Left ventricle myocardium inferior (tissue), 1 donor: ENCODE measurements around the gene RNF126. TPM values are rescaled to one million over a fixed set of nuclear protein-coding genes. Genes with fewer than 3 reads are reported as not detected.

Source experiments
- DNase-seq: peaks from one replicate; pipeline ENCODE4 v3.0.0-alpha.2; 2020
- H3K27ac ChIP-seq: fragments of 200-600 bp; replicated peaks from 2 replicates; pipeline ENCODE4 v1.8.0; 2021
- H3K27me3 ChIP-seq: fragments of 200-600 bp; 2 replicates; pipeline ENCODE4 v1.8.0; 2021; ENCODE audit warnings: low read depth
- H3K36me3 ChIP-seq: fragments of 200-600 bp; 2 replicates; pipeline ENCODE4 v1.8.0; 2021
- H3K4me1 ChIP-seq: fragments of 200-600 bp; 2 replicates; pipeline ENCODE4 v1.8.0; 2021
- H3K4me3 ChIP-seq: fragments of 200-600 bp; 2 replicates; pipeline ENCODE4 v1.8.0; 2021; ENCODE audit warnings: mild to moderate bottlenecking, moderate library complexity
- H3K9me3 ChIP-seq: fragments of 200-600 bp; replicated peaks from 2 replicates; pipeline ENCODE4 v1.8.0; 2021
- intact Hi-C: fragments of 100-400 bp; cut with micrococcal nuclease; formaldehyde crosslinking; loops from one replicate; pipeline ENCODE4 v1.11.0; 2022
- total RNA-seq: library from RNA; stranded (reverse); fragmentation: NEBNext Ultra II Directional; extraction: Animal tissue kit (Norgen Biotek cat#: 25700); gene quantifications from one replicate; pipeline ENCODE4 v1.2.1, GENCODE V29; 2021
- TF ChIP-seq, protein P1 (sequence below): fragments of 200-600 bp; IDR thresholded peaks from 2 replicates; pipeline ENCODE4 v1.8.0; 2021; ENCODE audit warnings: antibody characterized with exemption, mild to moderate bottlenecking, borderline replicate concordance
- donor health status: DM: no; HTN: yes; CAD: no; lungs with severe emphysema.

Gene RNF126
- total RNA-seq, 1 donor from 2014 or later, result 25.5 TPM

DNA sequence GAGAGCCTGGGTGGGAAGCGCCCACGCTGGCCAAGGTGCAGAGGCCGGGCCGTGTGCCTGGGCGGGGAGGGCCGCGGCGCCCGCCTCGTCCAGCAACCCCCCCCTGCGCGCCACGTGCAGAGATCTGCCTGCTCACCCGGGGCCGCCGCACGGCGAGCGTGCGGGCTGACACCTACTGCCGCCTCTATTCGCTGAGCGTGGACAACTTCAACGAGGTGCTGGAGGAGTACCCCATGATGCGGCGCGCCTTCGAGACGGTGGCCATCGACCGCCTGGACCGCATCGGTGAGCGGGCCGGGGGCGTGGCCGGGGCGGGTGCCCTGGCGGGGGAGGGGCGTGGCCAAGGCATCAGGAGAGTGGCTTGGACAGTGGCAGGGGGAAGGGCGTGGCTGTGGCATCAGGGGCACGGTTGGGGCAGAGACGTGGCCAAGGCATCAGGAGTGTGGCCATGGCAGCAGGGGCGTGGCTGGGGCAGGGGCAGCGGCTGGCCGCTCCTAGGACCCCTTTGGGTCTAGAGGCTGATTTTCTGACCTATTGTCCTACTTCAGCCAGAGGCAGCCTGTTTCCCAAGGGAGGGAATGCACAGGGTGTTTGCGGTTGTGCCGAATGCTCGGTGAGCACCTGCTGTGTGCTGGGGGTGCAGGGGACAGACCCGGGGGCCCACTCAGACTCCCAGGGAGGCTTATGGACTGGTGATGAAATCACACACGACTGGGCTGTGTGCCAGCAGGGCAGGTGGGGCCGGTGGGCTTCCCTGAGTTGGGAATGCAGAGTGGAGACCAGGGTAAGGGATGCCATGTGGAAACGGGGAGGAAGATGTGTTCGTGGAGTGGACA is 49.1 kb downstream of the RNF126 start:
- intact Hi-C loops, result no loop called here
- Histone ChIP-seq H3K36me3 (peaks cover 22% of the 10 kb centered on the region), H3K4me3 (no peak overlapping the region), H3K4me1 (peaks cover 27% of the 10 kb centered on the region), H3K27ac (no peak overlapping the region), H3K27me3 (peaks cover 24% of the 10 kb centered on the region), H3K9me3 (no peaks in the 10 kb centered on the region)
- DNase-seq, result no peak
- TF ChIP-seq, protein P1, sequence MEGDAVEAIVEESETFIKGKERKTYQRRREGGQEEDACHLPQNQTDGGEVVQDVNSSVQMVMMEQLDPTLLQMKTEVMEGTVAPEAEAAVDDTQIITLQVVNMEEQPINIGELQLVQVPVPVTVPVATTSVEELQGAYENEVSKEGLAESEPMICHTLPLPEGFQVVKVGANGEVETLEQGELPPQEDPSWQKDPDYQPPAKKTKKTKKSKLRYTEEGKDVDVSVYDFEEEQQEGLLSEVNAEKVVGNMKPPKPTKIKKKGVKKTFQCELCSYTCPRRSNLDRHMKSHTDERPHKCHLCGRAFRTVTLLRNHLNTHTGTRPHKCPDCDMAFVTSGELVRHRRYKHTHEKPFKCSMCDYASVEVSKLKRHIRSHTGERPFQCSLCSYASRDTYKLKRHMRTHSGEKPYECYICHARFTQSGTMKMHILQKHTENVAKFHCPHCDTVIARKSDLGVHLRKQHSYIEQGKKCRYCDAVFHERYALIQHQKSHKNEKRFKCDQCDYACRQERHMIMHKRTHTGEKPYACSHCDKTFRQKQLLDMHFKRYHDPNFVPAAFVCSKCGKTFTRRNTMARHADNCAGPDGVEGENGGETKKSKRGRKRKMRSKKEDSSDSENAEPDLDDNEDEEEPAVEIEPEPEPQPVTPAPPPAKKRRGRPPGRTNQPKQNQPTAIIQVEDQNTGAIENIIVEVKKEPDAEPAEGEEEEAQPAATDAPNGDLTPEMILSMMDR, result no peak

DNA sequence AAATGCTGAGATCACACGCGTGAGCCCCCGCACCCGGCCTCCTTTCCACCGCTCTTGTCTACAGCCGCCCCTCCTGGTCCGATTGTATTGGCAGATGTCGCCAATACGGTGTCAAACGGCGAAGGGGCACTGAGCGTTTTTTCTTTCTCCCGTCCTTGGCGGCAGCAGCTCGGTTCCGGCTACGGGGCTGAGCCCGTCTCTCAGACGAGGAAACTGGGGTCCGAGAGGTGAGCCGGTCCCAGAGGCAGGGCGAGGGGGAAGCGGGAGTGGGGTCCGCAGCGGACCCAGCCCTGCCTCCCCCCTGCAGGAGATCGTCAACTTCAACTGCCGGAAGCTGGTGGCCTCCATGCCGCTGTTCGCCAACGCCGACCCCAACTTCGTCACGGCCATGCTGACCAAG is 50.1 kb downstream of the RNF126 start:
- no peak overlapping the region for H3K4me3 ChIP-seq
- H3K27ac ChIP-seq, result no peak overlapping the region
- TF ChIP-seq, protein P1, result no peak
- intact Hi-C loops, result no loop called here
- H3K27me3 ChIP-seq, result peaks cover 24% of the 10 kb centered on the region
- peaks cover 12% of the 10 kb centered on the region for H3K36me3 ChIP-seq
- DNase-seq, result no peak
- peaks cover 33% of the 10 kb centered on the region for H3K4me1 ChIP-seq
- no peaks in the 10 kb centered on the region for H3K9me3 ChIP-seq

DNA sequence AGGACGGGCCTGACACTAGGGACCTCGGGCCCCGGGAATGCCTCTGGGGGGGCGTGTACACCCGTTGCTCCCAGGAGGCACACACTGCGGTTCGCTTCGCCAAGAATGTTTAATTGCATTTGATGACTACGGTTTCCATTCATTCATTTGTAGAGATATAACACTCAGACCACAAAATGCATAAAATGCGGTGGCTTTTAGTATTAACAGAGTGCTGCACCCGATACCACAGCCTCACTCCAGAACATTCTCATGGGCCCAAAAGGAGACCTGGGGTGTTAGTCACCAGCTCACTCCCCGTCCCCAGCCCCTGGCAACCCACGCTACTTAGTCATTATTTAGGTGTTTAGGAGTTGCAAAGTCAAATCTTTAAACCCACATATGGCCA is 51.5 kb downstream of the RNF126 start:
- TF ChIP-seq, protein P1, result no peak
- peaks cover 32% of the 10 kb centered on the region for H3K4me1 ChIP-seq
- peaks cover 16% of the 10 kb centered on the region for H3K27me3 ChIP-seq
- intact Hi-C loops, result no loop called here
- H3K27ac ChIP-seq, result peak overlapping the region; percentile 67
- H3K36me3 ChIP-seq, result no peaks in the 10 kb centered on the region
- H3K4me3 ChIP-seq, result peak overlapping the region; percentile 50
- no peak for DNase-seq
- no peaks in the 10 kb centered on the region for H3K9me3 ChIP-seq

DNA sequence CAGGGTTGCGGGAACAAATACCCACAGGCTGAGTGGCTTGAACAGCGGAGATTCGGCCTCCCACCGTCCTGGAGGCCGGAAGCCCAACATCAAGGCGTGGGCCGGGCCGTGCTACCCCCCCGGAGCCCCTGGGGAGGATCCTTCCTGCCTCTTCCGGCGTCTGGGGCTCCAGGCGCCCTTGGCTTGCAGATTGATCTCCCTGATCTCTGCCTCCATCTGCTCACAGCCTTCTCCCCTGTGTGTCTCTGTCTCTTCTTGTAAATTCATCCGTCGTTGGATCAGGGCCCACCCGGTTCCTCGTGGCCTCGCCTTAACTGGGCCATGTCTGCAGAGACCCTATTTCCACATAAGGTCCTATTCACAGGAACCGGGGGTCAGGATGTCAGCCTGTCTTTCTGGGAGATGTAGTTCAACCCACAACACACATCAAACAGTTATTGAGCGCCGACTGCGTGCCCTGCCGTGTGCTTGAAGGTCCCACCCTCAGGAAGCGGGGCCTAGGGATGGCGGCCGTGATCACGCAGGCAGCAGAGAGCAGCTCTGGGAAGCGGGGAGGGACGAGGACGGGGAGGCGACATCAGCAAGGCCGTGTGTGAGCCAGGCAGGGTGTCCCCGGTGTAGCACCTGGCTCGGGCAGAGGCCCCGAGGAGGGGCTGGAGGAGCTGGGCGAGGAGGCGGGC is 52.1 kb downstream of the RNF126 start:
- Histone ChIP-seq H3K4me1 (peaks cover 30% of the 10 kb centered on the region), H3K27me3 (peaks cover 14% of the 10 kb centered on the region), H3K4me3 (peak overlapping the region; percentile 50), H3K36me3 (no peaks in the 10 kb centered on the region), H3K27ac (peak overlapping the region; percentile 67), H3K9me3 (no peaks in the 10 kb centered on the region)
- TF ChIP-seq, protein P1, result no peak
- peak; percentile 69 for DNase-seq
- intact Hi-C loops, result no loop called here

DNA sequence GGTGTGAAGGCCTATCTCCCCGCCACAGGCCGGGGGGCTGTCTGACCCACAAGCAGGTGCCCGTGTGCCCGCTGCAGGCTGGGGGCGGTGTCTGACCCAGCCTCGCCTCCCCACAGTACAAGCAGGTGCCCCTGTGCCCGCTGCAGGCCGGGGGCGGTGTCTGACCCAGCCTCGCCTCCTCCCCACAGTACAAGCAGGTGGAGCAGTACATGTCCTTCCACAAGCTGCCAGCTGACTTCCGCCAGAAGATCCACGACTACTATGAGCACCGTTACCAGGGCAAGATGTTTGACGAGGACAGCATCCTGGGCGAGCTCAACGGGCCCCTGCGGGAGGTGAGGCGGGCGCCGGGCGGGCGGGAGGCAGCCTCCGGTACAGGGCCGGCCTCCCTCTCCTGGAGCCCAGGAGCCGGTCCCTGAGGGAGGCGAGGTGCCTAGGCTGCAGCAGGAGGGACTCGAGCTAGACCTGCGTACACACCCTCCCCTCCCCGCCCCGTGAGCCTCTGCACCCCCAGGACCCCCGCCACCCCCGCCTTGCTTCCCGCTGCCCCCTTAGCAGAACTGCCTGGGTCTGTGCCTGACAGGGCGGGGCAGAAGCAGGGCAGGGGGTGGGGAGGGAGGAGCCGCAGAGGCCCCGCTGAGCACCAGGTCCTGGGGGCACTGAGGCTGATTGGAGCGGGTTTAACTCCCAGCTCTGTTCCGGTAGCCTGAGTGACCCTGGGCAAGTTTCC is 52.8 kb downstream of the RNF126 start:
- DNase-seq, result no peak
- H3K4me1 ChIP-seq, result peaks cover 30% of the 10 kb centered on the region
- peak overlapping the region; percentile 50 for H3K4me3 ChIP-seq
- H3K36me3 ChIP-seq, result no peaks in the 10 kb centered on the region
- TF ChIP-seq, protein P1, result no peak
- peak overlapping the region; percentile 67 for H3K27ac ChIP-seq
- H3K27me3 ChIP-seq, result peaks cover 9% of the 10 kb centered on the region
- intact Hi-C loops, result no loop called here
- H3K9me3 ChIP-seq, result no peaks in the 10 kb centered on the region
